Vagina (tissue), 2 donors: ENCODE data around the gene PPAN. TPM values are rescaled to one million over a fixed set of nuclear protein-coding genes. Genes with fewer than 3 reads are reported as not detected.

Experiments
- DNase-seq, 2 donors: peaks; one replicate each; pipeline ENCODE4 v3.0.0-alpha.2; 2017; ENCODE audit errors: extremely low spot score in 2 of 2
- H3K27ac ChIP-seq: fragments of 200-600 bp; sonication (generic); one replicate; pipeline ENCODE4 v1.5.1; 2019
- H3K27me3 ChIP-seq: fragments of 200-600 bp; sonication (generic); one replicate; pipeline ENCODE4 v1.5.1; 2019
- H3K36me3 ChIP-seq, 2 donors: fragments of 200-600 bp; sonication (generic); one replicate each; pipeline ENCODE4 v1.5.1; 2017 to 2019
- H3K4me1 ChIP-seq: fragments of 200-600 bp; sonication (generic); one replicate; pipeline ENCODE4 v1.5.1; 2019
- H3K4me3 ChIP-seq, 2 donors: fragments of 200-600 bp; sonication (generic); 1 replicate in 1 of 2; 2 replicates in 1 of 2; pipeline ENCODE4 v1.5.1; 2016 to 2019
- H3K9me3 ChIP-seq: fragments of 200-600 bp; sonication (generic); one replicate; pipeline ENCODE4 v1.5.1; 2019
- POLR2A ChIP-seq, 2 donors: fragments of 450-650 bp; IDR thresholded peaks; one replicate each; pipeline ENCODE4 v1.6.1; 2017; ENCODE audit warnings: antibody characterized with exemption in 2 of 2, mild to moderate bottlenecking in 2 of 2, moderate library complexity in 2 of 2
- POLR2AphosphoS5 ChIP-seq, 2 donors: sonication (generic); formaldehyde crosslinking; IDR thresholded peaks; one replicate each; pipeline ENCODE4 v1.9.0; 2017; ENCODE audit warnings: antibody characterized with exemption in 2 of 2, mild to moderate bottlenecking in 2 of 2, low read depth in 1 of 2; ENCODE audit not compliant: insufficient read depth in 1 of 2
- intact Hi-C: fragments of 100-400 bp; cut with DNase I; formaldehyde crosslinking; loops from one replicate; pipeline ENCODE4 v1.15.1; 2023
- total RNA-seq: library from RNA; depleted of rRNA; stranded (reverse); fragments of >200 nt; gene quantifications from one replicate; pipeline ENCODE4 v1.2.3, GENCODE V29; 2016
- TF ChIP-seq, protein P1 (sequence below), 3 experiments: fragments of 450-650 bp in 2 of 3; fragments of 200-600 bp in 1 of 3; sonication (generic) in 1 of 3; IDR thresholded peaks; one replicate each; pipeline ENCODE4 v1.5.1; 2017 to 2019; ENCODE audit warnings: antibody characterized with exemption in 3 of 3, mild to moderate bottlenecking in 2 of 3, moderate library complexity in 2 of 3

Gene PPAN
- total RNA-seq, 1 donor from 2014 or later, result 55.2 TPM

DNA sequence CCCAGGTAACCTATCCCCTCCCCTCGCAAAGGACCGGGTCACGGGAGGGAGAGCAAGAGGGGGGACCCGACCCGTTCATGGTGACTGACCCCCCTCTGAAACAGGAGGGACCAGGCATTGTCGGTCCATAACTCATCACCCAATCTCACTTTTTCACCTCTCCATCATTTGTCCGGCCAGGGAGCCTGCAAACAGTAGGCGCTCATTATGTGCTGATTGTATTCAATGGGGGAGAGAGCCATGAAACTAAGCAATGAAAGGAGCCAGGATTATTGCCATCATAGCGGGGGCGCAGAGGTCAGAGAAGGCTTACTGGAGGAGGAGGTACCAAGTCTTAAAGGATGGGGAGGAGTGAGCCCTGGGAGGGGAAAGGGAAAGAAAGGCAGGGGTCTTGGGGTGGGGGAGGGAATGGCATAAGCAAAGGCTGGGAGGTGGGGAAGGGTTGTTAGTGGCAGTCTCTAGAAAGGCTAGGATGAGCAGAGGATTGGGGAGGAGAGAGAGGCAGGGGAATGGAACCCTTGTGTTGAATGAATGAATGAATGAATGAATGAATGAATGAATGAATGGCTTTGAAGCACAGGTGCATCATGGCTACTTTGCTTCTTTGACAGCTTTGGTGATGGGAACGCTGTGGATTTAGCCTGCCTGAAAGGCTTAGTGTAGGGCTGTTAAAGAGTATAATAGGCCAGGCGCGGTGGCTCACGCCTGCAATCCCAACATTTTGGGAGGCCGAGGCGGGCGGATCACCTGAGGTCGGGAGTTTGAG lies 18.7 kb upstream of the PPAN start:
- no peak for TF ChIP-seq POLR2A (IDR thresholded peaks at IDR 0.05)
- TF ChIP-seq, protein P1, sequence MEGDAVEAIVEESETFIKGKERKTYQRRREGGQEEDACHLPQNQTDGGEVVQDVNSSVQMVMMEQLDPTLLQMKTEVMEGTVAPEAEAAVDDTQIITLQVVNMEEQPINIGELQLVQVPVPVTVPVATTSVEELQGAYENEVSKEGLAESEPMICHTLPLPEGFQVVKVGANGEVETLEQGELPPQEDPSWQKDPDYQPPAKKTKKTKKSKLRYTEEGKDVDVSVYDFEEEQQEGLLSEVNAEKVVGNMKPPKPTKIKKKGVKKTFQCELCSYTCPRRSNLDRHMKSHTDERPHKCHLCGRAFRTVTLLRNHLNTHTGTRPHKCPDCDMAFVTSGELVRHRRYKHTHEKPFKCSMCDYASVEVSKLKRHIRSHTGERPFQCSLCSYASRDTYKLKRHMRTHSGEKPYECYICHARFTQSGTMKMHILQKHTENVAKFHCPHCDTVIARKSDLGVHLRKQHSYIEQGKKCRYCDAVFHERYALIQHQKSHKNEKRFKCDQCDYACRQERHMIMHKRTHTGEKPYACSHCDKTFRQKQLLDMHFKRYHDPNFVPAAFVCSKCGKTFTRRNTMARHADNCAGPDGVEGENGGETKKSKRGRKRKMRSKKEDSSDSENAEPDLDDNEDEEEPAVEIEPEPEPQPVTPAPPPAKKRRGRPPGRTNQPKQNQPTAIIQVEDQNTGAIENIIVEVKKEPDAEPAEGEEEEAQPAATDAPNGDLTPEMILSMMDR (IDR thresholded peaks at IDR 0.05), result no peak
- no peak for TF ChIP-seq POLR2AphosphoS5 (IDR thresholded peaks at IDR 0.05; ENCODE audit: insufficient read depth in 1 of 2, low read depth in 1 of 2)
- Histone ChIP-seq H3K4me3 (peak overlapping the region; percentile 93 to 98), H3K4me1 (peaks cover 11% of the 10 kb centered on the region)

DNA sequence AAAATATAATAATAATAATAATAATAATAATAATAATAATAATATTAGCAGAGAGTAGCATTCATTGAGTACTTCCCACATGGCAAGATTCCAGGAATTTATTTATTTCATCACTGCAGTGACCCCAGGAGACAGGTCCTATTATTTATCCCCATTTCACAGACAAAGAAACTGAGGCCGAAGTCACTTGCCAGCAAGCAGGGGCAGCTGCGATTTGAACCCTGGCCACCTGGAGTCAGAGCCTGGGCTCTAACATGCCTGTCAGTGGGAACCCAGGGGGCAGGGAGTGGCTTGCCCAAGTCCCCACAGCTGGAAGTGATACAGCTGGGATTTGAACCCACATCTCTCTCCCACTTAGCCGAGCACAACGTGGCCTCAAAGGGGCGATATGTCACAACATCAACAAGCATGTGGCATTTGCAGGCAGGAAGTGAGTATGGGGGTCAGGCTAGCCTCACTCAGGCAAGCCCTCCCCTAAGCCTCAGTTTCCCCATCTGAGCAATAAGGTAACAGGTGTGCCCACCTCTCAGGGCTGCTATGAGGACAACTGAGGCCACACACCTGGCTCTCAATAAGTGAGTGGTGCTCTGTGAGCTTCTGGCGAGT lies 17.1 kb upstream of the PPAN start:
- Histone ChIP-seq H3K27ac (no peak overlapping the region), H3K4me3 (no peak overlapping the region), H3K36me3 (peaks cover 0 to 14% of the 10 kb centered on the region in 2 donors), H3K4me1 (peaks cover 11% of the 10 kb centered on the region), H3K9me3 (no peaks in the 10 kb centered on the region), H3K27me3 (no peaks in the 10 kb centered on the region)
- intact Hi-C loops, result no loop called here
- DNase-seq, result no peak
- TF ChIP-seq, protein P1 (IDR thresholded peaks at IDR 0.05), result no peak
- no peak for TF ChIP-seq POLR2A (IDR thresholded peaks at IDR 0.05)
- TF ChIP-seq POLR2AphosphoS5 (IDR thresholded peaks at IDR 0.05; ENCODE audit: insufficient read depth in 1 of 2, low read depth in 1 of 2), result no peak

More for the DNA sequence above, 18.7 kb upstream of the PPAN start:
- Histone ChIP-seq H3K9me3 (no peaks in the 10 kb centered on the region), H3K27me3 (no peaks in the 10 kb centered on the region), H3K27ac (peak overlapping the region; percentile 96), H3K36me3 (peaks cover 0 to 14% of the 10 kb centered on the region in 2 donors)
- DNase-seq, result no peak
- intact Hi-C loops, result no loop called here

DNA sequence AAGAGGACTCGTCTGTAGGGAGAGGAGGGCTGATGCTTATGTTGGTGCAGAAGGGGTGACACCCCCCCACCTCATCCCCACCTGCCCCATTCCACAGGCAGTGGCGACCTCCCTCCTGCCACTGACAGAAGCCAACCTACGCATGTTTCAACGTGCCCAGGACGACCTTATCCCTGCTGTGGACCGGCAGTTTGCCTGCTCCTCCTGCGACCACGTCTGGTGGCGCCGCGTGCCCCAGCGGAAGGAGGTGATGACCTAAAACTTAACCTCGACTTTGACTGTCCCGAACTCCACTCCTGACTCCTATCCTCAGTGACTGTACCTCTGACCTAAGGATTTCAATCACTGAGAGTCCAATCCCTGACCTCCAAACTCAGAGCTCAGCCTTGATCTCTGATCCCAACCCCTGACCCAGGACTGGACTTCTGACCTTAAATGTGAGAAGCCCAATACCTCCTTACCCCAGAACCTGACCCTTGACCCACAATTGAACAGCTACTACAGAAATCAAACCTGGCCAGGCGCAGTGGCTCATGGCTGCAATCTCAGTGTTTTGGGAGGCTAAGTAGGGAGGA lies 16.3 kb upstream of the PPAN start:
- Histone ChIP-seq H3K9me3 (no peaks in the 10 kb centered on the region), H3K27me3 (no peaks in the 10 kb centered on the region), H3K4me3 (no peak overlapping the region), H3K4me1 (peaks cover 11% of the 10 kb centered on the region), H3K27ac (no peak overlapping the region), H3K36me3 (peaks cover 0 to 14% of the 10 kb centered on the region in 2 donors)
- no peak for DNase-seq
- intact Hi-C loops, result no loop called here
- TF ChIP-seq, protein P1 (IDR thresholded peaks at IDR 0.05), result no peak
- TF ChIP-seq POLR2A (IDR thresholded peaks at IDR 0.05), result no peak
- no peak for TF ChIP-seq POLR2AphosphoS5 (IDR thresholded peaks at IDR 0.05; ENCODE audit: insufficient read depth in 1 of 2, low read depth in 1 of 2)

DNA sequence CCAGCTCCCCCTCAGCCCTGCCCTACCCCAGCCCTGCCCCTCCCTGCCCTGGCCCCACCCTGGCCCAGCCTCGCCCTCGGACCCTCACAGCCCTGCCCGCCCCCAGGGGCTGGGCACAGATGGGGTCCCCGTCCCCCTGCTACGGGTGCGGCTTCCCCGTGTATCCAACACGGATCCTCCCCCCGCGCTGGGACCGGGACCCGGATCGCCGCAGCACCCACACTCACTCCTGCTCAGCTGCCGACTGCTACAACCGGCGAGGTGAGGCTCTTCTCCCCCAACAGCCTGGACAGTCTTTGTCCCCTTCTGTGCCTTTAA lies 14.8 kb upstream of the PPAN start:
- no peak overlapping the region for H3K27ac ChIP-seq
- DNase-seq, result no peak
- intact Hi-C loops, result no loop called here
- peaks cover 11% of the 10 kb centered on the region for H3K4me1 ChIP-seq
- no peaks in the 10 kb centered on the region for H3K27me3 ChIP-seq
- TF ChIP-seq, protein P1 (IDR thresholded peaks at IDR 0.05), result no peak
- no peak for TF ChIP-seq POLR2AphosphoS5 (IDR thresholded peaks at IDR 0.05; ENCODE audit: insufficient read depth in 1 of 2, low read depth in 1 of 2)
- TF ChIP-seq POLR2A (IDR thresholded peaks at IDR 0.05), result no peak
- peaks cover 0 to 14% of the 10 kb centered on the region in 2 donors for H3K36me3 ChIP-seq
- no peaks in the 10 kb centered on the region for H3K9me3 ChIP-seq
- H3K4me3 ChIP-seq, result no peak overlapping the region
